Transverse colon (tissue), 4 donors: ENCODE data around the gene CHD3. TPM values are rescaled to one million over a fixed set of nuclear protein-coding genes. Genes with fewer than 3 reads are reported as not detected.

Source experiments
- DNase-seq: peaks from one replicate; pipeline ENCODE4 v3.0.0-alpha.2; 2019
- H3K27ac ChIP-seq, 4 donors: fragments of 200-600 bp; sonication (generic); 2 replicates each; pipeline ENCODE4 v1.5.1; 2016 to 2018; ENCODE audit warnings: inconsistent platforms in 4 of 4
- H3K27me3 ChIP-seq: fragments of 200-600 bp; sonication (generic); 2 replicates; pipeline ENCODE4 v1.5.1; 2017; ENCODE audit warnings: inconsistent platforms
- H3K36me3 ChIP-seq, 4 donors: fragments of 200-600 bp; sonication (generic); 2 replicates each; pipeline ENCODE4 v1.5.1; 2017 to 2019; ENCODE audit warnings: inconsistent platforms in 4 of 4
- H3K4me1 ChIP-seq, 4 donors: fragments of 200-600 bp; sonication (generic); 2 replicates each; pipeline ENCODE4 v1.5.1; 2017 to 2020; ENCODE audit warnings: inconsistent platforms in 4 of 4
- H3K4me3 ChIP-seq, 4 donors: fragments of 200-600 bp; sonication (generic); 1 replicate in 1 of 4; 2 replicates in 3 of 4; pipeline versions ENCODE4 v1.5.1 to v1.6.1; 2017 to 2019; ENCODE audit warnings: inconsistent platforms in 4 of 4
- H3K9me3 ChIP-seq, 2 donors: fragments of 200-600 bp; sonication (generic); 2 replicates each; pipeline ENCODE4 v1.5.1; 2017 to 2019; ENCODE audit warnings: inconsistent platforms in 2 of 2
- EP300 ChIP-seq: sonication (generic); formaldehyde crosslinking; IDR thresholded peaks from one replicate; pipeline ENCODE4 v1.6.1; 2017; ENCODE audit warnings: antibody characterized with exemption, low read depth
- POLR2A ChIP-seq: fragments of 450-650 bp; IDR thresholded peaks from one replicate; pipeline ENCODE4 v1.6.1; 2016; ENCODE audit warnings: antibody characterized with exemption, mild to moderate bottlenecking, moderate library complexity
- POLR2AphosphoS5 ChIP-seq, 3 donors: sonication (generic); formaldehyde crosslinking; IDR thresholded peaks; one replicate each; pipeline ENCODE4 v1.6.1; 2016; ENCODE audit warnings: antibody characterized with exemption in 3 of 3
- WGBS, 2 donors: methylation state at CpG; one replicate each; pipeline ENCODE4 v1.1.5; 2018; ENCODE audit warnings: low coverage in 1 of 2; 5-methylcytosine and 5-hydroxymethylcytosine counted together
- in situ Hi-C, 4 donors: fragments of 200-750 bp; cut with MboI; loops; one replicate each; pipeline versions ENCODE4 v1.15.0 to v1.15.1; 2017; ENCODE audit warnings: low sequenced_read_pairs in 3 of 4, low pct_ligation_motif_present in 1 of 4, low pct_unique_long_range_greater_than_20kb in 1 of 4
- intact Hi-C: fragments of 100-400 bp; cut with DNase I; formaldehyde crosslinking; loops from one replicate; pipeline ENCODE4 v1.15.1; 2023; ENCODE audit warnings: low total_unique reads
- total RNA-seq, 4 donors: library from RNA; depleted of rRNA; stranded (reverse); fragments of >200 nt; gene quantifications; one replicate each; pipeline ENCODE4 v1.1.0, GENCODE V29; 2016
- TF ChIP-seq, protein P1 (sequence below), 5 experiments: fragments of 200-600 bp in 3 of 5; fragments of 450-650 bp in 2 of 5; sonication (generic) in 3 of 5; IDR thresholded peaks; 1 replicate in 2 of 5; 2 replicates in 3 of 5; pipeline ENCODE4 v1.5.1; 2016 to 2017; ENCODE audit warnings: antibody characterized with exemption in 5 of 5, inconsistent platforms in 3 of 5, mild to moderate bottlenecking in 2 of 5, moderate library complexity in 1 of 5

Gene CHD3
- total RNA-seq, 4 donors from 2014 or later, result 53.0 to 71.6 (median 62.0) TPM

DNA sequence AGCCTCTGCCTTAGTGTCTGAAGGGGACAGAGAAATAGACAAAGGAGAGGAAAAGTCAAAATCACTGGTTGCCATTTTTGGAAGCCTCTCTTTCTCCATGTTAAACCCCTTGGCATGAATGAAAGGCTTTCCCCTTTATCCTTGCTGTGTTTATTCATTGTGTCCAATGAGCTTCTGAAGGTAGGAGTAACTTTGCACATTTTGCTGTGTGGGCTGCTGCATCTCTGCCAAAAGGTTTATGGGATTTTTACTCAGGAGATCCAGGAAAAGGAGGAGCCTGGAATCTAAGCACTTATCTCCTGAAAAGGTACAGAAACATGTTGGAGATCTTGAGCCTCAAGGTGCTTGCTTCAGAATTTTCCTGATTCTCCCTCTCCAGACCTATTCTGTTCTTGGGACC lies 47.3 kb downstream of the CHD3 start:
- no peak overlapping the region for H3K27ac ChIP-seq
- no peak for DNase-seq
- TF ChIP-seq EP300 (no peak), POLR2AphosphoS5 (IDR thresholded peaks at IDR 0.05) (no peak)
- TF ChIP-seq, protein P1, sequence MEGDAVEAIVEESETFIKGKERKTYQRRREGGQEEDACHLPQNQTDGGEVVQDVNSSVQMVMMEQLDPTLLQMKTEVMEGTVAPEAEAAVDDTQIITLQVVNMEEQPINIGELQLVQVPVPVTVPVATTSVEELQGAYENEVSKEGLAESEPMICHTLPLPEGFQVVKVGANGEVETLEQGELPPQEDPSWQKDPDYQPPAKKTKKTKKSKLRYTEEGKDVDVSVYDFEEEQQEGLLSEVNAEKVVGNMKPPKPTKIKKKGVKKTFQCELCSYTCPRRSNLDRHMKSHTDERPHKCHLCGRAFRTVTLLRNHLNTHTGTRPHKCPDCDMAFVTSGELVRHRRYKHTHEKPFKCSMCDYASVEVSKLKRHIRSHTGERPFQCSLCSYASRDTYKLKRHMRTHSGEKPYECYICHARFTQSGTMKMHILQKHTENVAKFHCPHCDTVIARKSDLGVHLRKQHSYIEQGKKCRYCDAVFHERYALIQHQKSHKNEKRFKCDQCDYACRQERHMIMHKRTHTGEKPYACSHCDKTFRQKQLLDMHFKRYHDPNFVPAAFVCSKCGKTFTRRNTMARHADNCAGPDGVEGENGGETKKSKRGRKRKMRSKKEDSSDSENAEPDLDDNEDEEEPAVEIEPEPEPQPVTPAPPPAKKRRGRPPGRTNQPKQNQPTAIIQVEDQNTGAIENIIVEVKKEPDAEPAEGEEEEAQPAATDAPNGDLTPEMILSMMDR (IDR thresholded peaks at IDR 0.05), result no peak
- no peaks in the 10 kb centered on the region for H3K9me3 ChIP-seq
- intact Hi-C loops (no loop called here), in situ Hi-C loops (no loop called here)
- no peaks in the 10 kb centered on the region for H3K27me3 ChIP-seq
- H3K4me1 ChIP-seq, result peaks cover 6 to 28% (median 24%) of the 10 kb centered on the region in 4 donors
- peaks cover 0 to 22% (median 6%) of the 10 kb centered on the region in 4 donors for H3K36me3 ChIP-seq
- no peak overlapping the region for H3K4me3 ChIP-seq

DNA sequence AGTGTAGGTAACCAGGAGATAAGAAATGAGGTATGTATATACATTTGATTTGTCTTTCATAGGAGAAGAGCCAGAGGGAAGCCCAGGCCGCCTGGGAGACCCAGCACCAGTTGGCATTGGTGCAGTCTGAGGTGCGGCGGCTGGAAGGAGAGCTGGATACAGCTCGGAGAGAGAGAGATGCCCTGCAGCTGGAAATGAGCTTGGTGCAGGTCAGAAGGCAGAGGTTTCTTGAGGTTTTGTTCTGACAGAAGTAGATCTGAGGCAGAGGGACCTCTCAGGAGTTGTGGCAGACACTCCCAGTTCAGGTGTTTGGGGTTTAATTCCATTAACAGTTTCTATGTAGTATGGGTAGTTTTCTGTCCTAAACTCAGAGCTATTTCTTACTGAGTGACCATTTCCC lies 51.4 kb downstream of the CHD3 start:
- TF ChIP-seq POLR2AphosphoS5 (IDR thresholded peaks at IDR 0.05), result no peak
- TF ChIP-seq EP300, result no peak
- TF ChIP-seq POLR2A, result no peak
- TF ChIP-seq, protein P1 (IDR thresholded peaks at IDR 0.05), result no peak
- in situ Hi-C loops, result no loop called here
- no peaks in the 10 kb centered on the region for H3K9me3 ChIP-seq
- H3K27ac ChIP-seq, result no peak overlapping the region
- 96 to 100% methylated on average over 1 to 4 of the region's 4 CpGs for WGBS, 2 donors
- no peaks in the 10 kb centered on the region for H3K27me3 ChIP-seq
- H3K4me3 ChIP-seq, result no peak overlapping the region
- peaks cover 0 to 41% (median 12%) of the 10 kb centered on the region in 4 donors for H3K36me3 ChIP-seq
- no peaks in the 10 kb centered on the region for H3K4me1 ChIP-seq
- no peak for DNase-seq
- intact Hi-C loops, result no loop called here

DNA sequence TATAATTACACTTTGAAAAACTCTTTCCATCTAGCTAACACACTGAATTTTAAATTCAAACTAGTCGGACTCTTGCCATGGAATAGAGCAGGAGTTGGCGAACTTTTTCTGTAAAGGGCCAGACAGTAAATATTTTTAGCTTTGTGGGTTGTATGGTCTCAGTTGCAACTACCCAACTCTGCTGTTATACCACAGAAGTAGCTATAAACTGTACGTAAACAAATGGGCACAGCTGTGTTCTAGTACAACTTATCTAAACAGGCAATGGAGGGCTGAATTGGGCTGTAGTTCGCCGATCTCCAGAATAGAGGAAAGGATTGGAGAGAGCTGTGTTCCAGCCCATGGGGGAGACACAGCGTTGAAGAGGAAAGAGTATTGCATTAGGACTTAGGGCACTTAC lies 52.2 kb downstream of the CHD3 start:
- intact Hi-C loops (no loop called here), in situ Hi-C loops (no loop called here)
- Histone ChIP-seq H3K27ac (no peak overlapping the region), H3K9me3 (no peaks in the 10 kb centered on the region), H3K36me3 (peaks cover 0 to 48% (median 15%) of the 10 kb centered on the region in 4 donors), H3K4me3 (no peak overlapping the region), H3K4me1 (no peaks in the 10 kb centered on the region), H3K27me3 (no peaks in the 10 kb centered on the region)
- WGBS, 2 donors, result 85 to 96% methylated on average over 4 to 6 of the region's 6 CpGs
- DNase-seq, result no peak
- TF ChIP-seq, protein P1 (IDR thresholded peaks at IDR 0.05), result no peak
- TF ChIP-seq POLR2A, result no peak
- TF ChIP-seq EP300, result no peak
- no peak for TF ChIP-seq POLR2AphosphoS5 (IDR thresholded peaks at IDR 0.05)

DNA sequence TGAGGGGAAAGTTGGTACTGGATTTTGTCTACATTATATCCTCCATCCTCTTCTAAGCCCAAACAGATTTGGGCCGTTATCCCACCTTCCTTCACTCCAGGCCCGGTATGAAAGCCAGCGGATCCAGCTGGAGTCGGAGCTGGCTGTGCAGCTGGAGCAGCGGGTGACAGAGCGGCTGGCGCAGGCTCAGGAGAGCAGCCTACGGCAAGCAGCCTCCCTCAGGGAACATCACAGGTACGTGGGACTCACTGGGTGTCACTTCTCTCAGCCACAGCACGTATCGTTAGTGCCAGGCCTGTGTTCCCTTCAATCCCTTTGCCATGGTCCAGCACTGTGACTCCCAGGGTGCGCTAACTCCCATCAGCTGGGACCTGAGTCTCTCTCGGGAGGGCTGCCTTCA lies 54.7 kb downstream of the CHD3 start:
- Histone ChIP-seq H3K4me1 (no peaks in the 10 kb centered on the region), H3K9me3 (no peaks in the 10 kb centered on the region), H3K27me3 (no peaks in the 10 kb centered on the region), H3K36me3 (peaks cover 0 to 63% (median 23%) of the 10 kb centered on the region in 4 donors), H3K4me3 (no peak overlapping the region), H3K27ac (no peak overlapping the region)
- TF ChIP-seq EP300, result no peak
- TF ChIP-seq, protein P1 (IDR thresholded peaks at IDR 0.05), result no peak
- no peak for TF ChIP-seq POLR2A
- TF ChIP-seq POLR2AphosphoS5 (IDR thresholded peaks at IDR 0.05), result no peak
- in situ Hi-C loops, result no loop called here
- 94% methylated on average over 13 of the region's 13 CpGs; no CpG with 5 or more reads in 1 of the 2 donors for WGBS, 2 donors
- no peak for DNase-seq
- intact Hi-C loops, result no loop called here
